GM21515 (cell line): ENCODE results near the gene CLDN6.
"Not testable (repeated sequence)": the region's sequence is repeated elsewhere in the genome, so short reads cannot be mapped to it uniquely, and the experiment has no call there.

ENCODE experiments used
- ATAC-seq: cut with Tn5 transposase; IDR thresholded peaks from one replicate; pipeline ENCODE4 v1.9.1; 2021; ENCODE audit not compliant: unreplicated experiment

Gene CLDN6, protein sequence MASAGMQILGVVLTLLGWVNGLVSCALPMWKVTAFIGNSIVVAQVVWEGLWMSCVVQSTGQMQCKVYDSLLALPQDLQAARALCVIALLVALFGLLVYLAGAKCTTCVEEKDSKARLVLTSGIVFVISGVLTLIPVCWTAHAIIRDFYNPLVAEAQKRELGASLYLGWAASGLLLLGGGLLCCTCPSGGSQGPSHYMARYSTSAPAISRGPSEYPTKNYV

DNA sequence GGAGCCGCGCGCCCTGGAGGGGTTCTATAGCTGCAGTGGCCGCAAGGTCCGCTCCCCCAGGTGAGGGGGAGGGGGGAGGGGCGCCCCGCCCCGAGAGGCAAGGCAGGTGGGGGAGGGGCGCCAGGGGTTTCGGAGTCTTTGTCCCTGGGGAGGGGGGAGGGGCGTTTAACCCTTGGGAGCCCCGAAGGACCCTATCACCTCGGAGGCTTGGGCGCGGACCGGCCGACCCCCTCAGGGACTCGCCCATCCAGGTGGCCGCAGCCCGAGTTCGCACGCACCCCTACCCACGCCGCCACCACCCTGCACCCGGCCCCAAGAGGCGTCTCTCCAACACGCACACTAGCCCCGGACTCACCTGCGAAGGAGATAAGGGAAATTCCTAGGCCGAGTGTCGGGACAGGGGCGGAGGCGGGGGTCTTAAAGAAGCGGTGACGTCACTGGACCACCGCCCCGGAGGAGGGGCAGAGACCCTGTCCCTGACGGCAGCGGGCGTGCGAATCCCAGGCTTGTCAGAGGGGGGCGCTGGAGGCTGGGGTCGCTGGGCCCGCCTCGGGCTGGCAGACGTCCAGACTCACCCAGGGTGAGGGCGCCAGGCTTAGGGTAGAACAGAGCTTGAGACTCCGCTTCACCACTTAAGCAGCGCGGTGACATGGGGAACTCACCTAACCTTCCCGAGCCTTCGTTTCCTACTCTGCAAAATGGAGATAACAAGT lies at the start of gene CLDN6:
Gene CLDN6, minus strand, starts transcription at position 390 of the 713 bp plus-strand sequence. CDS start 2,162 bp downstream, outside the sequence.
- no peak for ATAC-seq

DNA sequence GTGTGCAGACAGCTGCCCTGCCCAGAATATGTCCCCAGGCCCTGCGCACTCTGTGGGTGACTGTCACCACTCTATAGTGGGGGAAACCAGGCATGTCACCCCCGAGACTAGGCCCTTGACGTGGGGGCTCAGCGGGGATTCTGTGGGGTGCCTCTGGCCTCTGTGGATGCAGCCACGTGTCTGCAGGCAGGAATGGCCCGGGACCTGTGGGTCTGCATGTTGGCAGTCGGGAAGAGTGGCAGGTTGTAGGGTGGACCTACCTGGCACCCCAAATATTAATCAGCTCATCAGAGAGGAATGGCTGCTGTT lies 48.4 kb upstream of the CLDN6 start:
- ATAC-seq, result no peak

DNA sequence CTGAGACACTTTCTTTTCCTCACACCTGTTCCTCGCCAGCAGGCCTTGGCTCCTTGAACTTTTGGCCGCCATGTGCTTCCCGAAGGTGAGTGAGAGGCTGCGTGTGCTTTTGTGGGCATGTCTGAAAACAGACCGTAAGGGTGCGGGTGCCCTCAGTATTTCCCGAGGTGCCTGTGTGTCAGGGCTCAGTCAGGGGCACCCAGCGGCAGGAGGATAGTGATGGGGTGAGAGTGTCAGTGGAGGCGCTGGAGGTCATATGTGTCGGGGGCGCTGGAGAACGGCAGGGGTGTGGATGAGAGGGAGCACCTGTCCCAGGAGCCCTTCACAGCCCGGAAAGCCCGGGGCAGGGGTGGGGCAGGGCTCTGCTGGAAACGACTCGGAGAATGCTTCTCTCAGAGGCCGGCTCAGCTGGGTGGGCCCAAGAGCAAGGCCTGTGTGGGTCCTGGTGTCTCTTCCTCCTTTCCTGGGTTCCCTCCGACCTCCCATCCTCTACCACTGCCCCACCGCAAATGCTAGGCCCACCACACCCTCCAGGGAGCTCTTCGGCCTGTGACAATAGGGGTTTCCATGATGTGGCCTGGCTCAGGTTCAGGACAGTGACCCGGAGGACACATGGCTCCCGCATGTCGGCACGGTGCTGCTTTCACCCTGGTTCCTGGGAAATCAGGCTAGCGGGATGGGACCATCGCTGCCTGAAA lies 47.9 kb upstream of the CLDN6 start:
- ATAC-seq, result no peak

DNA sequence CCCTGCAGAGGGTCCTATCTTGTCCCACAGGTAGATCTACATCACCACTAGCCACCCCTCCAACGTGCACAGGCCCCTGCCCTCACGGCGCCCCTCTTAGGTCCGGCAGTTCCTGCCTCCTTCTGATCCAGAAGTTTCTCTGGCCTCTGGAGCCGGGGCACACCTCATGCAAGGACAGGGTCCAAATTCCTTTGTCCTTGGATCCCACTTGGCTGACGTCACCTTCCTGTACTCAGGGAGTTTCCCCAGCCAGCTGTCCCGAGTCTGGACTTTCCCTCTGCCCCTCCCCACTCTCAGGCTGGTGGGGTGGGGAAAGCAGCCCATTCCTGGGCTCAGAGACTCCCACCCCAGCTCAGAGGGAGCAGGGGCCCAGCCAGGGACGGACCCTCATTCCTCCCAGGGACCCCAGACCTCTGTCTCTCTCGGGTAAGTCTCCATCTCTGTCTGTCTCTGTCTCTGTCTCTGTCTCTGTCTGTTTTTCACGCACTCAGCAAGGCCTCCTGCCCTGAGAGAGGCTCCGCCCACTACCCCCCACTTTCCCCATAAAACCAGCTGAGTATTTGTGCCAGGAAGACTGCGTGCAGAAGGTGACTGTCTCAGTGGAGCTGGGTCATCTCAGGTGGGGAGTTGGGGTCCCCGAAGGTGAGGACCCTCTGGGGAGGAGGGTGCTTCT lies 47.2 kb upstream of the CLDN6 start, which contains the start of gene IL32:
Gene IL32, plus strand, starts transcription at position 572 of the 673 bp plus-strand sequence. CDS start 172 bp downstream, outside the sequence.
- no peak for ATAC-seq

DNA sequence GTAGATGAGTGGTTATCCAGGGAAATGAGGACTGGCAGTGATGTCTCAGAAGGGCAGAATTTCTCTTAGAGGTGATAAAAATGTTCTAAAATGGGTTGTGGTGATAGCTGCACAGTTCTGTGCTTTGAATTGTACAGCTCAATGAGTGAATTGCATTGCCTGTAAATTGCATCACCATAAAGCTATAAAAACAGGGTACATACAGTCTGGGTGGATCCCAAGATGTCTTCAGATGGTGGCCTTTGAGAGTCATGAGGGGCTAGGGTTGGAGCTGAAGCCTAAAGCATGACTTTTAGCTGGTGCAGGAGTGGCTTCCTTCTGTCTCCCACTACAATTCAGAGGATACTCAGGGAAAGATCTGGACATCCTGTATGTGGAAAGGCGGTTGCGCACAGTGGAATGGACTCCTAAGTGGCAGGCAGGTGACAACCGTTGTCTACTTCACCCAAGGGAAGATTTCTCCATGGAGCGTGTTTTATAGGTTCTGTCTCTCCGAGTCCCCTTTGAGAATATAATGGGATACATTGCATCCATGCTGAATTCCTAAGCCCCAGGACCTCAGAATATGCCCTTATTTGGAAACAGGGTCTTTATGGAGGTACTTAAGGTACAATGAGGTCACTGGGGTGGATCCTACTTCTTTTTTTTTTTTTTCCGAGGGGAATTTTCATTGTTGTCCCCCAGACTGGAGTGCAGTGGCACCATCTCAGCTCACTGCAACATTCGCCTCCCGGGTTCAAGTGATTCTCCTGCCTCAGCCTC lies 45.8 kb upstream of the CLDN6 start:
- no peak for ATAC-seq

DNA sequence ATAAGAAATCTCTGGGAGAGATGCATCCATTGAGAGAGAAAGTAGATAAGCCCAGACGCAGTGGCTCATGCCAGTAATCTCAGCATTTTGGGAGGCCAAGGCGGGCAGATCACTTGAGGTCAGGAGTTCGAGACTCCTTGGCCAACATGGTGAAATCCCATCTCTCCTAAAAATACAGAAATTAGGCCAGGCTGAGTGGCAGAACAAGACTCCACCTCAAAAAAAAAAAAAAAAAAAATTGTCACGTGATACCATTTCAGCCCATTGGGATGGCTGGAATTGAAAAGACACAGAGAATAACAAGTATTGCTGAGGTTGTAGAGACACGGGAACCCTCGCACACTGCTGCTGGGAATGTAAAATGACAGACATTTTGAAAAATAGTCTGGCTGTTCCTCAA lies 44.6 kb upstream of the CLDN6 start:
- no peak for ATAC-seq

DNA sequence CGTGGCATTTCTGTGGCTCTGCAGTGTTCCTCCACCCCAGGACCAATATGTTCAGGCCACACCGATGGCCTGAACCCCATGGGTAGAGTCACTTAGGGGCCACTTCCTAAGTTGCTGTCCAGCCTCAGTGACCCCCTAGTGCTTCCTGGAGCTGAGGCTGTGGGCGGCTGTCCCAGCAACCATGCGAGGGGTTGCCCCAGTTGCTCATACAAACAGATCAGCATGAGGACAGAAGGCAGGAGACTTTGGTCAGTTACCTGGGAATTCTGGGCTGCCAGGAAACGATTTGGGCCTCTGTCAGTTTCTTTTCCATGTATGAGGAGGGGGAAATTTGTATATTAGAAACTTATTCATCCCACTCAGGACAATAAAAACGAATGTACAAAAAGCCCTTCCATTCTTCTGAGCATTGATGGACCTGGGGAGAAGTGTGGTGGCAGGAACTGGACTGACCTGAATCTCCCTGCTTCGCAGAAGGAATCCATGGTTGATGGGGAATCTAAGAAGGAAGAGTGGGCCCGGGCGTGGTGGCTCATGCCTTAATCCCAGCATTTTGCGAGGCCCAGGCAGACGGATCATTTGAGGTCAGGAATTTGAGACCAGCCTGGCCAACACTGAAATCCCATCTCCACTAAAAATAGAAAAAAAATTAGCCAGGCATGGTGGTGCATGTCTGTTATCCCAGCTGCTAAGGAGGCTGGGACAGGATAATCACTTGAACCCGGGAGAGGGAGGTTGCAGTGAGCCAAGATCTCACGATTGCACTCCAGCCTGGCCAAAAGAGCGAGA lies 42.5 kb upstream of the CLDN6 start:
- ATAC-seq, result no peak

DNA sequence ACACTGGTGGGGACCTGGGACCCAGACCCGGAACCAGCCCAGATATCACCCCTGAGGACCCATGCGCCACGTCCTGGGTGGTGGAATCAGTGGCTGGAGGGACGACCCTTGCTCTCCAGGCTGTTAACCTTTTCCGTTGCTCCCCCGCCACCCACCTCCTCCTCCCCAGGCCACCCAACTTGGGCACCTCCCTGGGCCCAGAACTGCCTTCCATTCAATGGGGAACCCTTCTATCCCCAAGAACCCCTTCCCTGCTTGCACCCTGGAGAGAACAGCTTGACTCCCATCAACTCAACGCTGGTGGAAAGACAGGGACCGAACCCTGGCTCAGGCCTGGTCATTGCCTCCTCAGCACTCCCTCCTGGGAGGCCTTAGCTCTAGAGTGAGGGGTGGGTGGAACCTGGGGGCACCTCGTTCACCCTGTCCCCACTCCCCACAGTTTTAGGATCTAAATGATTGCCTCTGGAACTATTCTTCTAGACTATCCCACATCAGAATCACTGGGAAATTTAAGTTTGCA lies 41.8 kb upstream of the CLDN6 start:
- ATAC-seq, result no peak

DNA sequence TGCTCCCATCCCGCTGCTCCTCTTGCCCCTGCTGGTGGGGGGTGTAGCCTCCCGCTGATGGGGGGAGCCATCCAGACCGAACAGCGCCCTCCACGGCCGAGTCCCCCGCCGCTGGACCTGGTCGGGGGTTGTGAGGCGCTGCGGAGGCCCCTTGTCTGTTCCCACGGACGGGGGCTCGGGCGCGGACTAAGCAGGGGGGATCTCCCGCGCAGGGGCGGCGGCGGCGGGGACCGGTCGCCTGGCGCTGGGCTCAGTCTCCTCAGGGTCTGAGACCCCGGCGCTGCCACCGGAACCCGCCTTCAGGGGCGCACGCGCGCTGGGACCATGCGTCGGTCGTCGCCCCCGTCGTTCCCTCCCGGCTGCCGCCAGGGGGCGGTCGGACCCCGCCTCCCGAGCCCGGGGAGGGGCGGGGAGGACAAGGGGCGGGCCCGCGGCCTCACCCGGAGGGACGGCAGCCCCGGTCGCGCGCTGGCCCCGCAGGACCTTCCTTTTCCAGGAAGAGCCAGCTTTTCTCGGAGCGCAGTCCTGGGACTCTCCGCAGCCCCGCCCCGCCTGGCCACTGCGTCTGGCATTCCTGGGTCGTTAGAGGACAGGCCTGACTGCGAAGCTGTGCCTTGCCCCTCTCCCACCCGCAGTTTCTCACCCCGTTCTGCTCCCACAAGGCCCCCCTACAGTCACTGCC lies 41.2 kb upstream of the CLDN6 start:
- ATAC-seq, result peak; percentile 69

DNA sequence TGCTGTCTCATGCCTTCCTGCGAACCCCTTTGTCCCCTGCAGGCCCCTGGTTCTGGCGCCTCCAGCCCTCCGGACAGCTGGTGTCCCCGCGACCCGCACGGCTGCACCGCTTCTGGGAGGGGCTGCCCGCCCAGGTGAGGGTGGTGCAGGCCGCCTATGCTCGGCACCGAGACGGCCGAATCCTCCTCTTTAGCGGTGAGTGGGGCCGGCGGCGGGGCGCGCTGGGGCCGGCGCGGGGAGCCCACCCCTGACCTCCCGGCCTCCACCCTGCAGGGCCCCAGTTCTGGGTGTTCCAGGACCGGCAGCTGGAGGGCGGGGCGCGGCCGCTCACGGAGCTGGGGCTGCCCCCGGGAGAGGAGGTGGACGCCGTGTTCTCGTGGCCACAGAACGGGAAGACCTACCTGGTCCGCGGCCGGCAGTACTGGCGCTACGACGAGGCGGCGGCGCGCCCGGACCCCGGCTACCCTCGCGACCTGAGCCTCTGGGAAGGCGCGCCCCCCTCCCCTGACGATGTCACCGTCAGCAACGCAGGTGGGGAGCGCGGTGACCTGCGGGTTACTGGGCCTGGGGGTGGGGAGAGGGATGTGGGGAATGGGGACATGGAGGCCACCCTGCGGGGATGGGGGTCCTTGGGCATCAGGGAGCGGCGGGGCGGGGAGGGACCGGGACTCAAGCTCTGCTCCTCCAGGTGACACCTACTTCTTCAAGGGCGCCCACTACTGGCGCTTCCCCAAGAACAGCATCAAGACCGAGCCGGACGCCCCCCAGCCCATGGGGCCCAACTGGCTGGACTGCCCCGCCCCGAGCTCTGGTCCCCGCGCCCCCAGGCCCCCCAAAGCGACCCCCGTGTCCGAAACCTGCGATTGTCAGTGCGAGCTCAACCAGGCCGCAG lies 40.4 kb upstream of the CLDN6 start:
- ATAC-seq, result peak; percentile 29

DNA sequence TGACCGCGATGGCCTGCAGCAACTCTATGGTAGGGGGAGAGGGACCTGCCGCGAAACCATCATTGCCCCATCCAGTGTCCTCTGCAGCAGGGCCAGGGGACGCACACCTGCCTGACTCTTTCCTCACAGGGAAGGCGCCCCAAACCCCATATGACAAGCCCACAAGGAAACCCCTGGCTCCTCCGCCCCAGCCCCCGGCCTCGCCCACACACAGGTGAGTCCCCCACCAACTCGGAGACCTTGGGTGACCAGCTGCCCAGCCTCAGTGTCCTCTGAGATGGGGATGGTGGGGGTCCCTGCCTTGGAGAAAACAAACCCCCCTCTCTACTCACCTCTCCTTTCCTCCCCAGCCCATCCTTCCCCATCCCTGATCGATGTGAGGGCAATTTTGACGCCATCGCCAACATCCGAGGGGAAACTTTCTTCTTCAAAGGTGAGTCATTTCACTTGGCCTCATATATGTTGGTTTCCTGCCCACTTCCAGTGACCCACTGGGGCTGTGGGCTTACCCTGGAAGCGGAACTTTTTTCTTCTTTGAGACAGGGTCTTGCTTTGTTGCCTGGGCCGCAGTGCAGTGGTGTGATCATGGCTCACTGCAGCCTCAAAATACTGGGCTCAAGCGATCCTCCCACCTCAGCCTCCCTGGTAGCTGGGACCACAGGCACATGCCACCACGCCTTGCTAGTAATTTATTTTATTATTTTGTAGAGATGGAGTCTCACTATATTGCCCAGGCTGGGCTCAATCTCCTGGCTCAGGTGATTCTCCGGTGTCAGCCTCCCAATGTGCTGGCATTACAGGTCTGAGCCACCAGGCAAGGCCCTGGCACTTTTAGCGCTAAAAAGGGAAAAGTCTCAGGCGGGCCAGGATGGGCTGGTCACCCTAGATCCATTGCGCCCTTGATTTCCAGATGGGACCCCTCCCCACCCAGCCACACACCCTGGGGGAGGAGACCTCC lies 39.5 kb upstream of the CLDN6 start:
- ATAC-seq, result no peak

DNA sequence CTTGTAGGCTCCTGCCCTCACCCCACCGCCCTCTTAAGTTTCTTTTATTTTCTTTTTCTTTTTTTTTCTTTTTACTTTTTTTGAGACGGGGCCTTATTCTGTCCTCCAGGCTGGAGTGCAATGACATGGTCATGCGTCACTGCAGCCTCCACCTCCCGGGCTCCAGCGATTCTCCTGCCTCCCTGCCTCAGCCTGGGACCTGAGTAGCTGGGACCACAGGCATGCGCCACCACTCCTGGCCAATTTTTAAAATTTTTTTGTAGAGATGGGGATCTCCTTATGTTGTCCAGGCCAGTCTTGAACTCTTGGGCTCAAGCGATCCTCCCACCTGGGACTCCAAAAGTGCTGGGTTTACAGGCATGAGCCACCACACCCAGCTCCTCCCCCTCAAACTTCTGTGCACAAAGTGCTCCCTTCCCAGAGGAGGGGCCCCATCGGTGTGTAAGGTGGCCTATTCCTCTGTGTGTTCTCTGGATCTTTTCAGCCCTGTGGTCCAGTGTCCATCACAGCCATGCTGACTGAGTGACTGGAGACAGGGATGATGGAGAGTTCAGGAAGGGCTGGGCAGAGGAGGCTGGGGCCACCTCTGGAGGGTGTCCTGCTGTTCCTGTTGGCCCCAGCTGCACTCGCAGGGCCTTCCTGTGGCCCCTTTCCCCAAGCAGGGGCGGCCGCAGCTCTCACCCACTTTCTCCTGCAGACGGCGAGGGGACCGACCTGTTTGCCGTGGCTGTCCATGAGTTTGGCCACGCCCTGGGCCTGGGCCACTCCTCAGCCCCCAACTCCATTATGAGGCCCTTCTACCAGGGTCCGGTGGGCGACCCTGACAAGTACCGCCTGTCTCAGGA lies 38.6 kb upstream of the CLDN6 start:
- no peak for ATAC-seq

DNA sequence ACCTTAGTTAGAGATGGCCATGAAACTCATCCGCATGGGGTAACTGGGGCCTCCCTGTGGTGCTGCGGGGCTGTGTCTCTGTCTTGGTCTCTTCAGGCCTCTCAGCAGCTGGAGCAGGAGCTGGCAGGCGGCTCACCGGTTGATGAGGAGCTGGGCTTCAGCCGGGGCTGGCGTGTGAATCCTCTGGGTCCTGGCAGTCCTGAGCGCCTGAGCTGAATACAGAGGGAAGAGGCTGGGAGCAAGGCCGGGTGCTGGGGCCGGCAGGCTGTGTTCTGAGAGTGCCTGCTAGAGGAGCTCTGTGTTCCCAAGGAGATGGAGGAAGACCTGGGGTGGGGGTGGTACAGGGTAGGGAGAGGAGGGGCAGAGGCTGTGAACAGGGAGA lies 37.7 kb upstream of the CLDN6 start:
- ATAC-seq, result not testable (repeated sequence)

DNA sequence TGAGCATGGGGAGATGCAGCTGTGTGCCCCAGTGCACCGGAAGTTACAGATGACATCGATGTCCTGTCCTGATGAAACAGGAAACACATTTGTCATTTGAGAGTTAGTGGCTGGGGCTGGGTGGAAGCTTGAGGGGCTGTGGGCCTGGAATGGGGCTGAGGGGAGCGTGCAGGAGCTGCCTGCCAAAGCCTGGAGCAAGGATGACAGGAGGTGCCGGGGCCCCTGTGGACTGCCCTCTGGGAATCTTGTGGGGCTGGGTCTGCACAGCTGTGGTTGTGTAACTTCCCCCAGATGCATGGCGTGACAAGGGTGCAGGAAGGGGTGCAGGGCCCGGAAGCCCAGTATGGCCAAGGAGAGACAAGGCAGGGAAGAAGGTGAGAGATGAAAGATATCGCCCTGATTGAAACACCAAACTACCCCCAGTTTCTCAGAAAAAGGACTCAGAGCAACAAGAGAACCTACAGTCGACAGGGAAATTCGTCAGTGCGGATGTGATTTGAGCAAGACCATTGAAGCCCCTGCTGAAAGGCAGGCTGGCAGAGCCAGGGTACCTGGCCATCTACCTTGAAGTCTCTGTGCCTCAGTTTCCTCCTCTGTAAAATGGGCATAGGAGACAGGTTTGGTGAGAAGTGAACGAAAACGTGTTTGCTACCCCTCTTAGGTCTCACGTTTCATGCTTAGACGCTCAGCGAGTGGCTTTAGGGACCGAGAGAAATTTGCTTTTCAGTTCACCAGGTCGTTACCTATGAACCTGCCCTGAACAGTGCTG lies 37.2 kb upstream of the CLDN6 start:
- no peak for ATAC-seq

DNA sequence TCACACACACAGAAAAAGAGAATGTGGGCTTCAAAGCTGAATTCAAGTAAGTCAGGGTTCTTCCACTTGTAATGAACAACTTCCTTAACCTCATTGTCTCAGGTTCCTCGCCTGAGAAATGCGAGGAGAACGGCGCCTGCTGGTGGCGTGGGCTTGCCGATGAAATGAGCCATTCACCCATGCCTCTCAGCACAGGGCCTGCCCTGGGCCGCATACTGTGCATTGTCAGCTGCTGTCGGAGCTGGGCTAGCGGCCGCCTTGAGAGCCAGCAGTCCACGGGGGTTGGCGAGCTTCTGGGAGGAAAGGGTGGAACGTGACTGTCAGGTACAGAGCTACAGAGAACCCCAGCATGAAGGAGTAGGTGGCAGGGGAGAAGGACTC lies 35.3 kb upstream of the CLDN6 start:
- ATAC-seq, result not testable (repeated sequence)
